PC-3 (cell line): ENCODE data around the gene FEM1A.
"Not testable (repeated sequence)": the region's sequence is repeated elsewhere in the genome, so short reads cannot be mapped to it uniquely, and the experiment has no call there.

Experiments
- EZH2phosphoT487 ChIP-seq: fragments of 300-600 bp; sonication (generic); IDR thresholded peaks from 2 replicates; pipeline ENCODE4 v1.6.1; 2018; ENCODE audit warnings: mild to moderate bottlenecking, antibody characterized with exemption, low read length, borderline replicate concordance
- TF ChIP-seq, protein P1 (sequence below): fragments of 300-600 bp; sonication (generic); conservative IDR thresholded peaks from 2 replicates; pipeline ENCODE4 v1.5.1; 2017; ENCODE audit warnings: antibody characterized with exemption, low read depth, mild to moderate bottlenecking, low read length

DNA sequence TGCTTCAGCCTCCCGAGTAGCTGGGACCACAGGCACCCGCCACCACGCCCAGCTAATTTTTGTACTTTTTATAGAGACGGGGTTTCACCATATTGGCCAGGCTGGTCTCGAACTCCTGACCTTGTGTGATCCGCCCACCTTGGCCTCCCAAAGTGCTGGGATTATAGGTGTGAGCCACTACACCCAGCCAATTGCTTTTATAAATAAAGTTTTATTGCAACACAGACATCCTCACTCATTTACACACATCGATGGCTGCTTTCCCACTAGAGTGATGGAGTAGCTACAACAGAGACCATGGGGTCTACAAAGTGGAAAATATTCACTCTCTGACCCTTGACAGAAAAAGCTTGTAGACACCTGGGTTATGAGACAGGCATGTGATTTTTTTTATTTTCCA lies 30.8 kb downstream of the FEM1A start:
- TF ChIP-seq, protein P1, sequence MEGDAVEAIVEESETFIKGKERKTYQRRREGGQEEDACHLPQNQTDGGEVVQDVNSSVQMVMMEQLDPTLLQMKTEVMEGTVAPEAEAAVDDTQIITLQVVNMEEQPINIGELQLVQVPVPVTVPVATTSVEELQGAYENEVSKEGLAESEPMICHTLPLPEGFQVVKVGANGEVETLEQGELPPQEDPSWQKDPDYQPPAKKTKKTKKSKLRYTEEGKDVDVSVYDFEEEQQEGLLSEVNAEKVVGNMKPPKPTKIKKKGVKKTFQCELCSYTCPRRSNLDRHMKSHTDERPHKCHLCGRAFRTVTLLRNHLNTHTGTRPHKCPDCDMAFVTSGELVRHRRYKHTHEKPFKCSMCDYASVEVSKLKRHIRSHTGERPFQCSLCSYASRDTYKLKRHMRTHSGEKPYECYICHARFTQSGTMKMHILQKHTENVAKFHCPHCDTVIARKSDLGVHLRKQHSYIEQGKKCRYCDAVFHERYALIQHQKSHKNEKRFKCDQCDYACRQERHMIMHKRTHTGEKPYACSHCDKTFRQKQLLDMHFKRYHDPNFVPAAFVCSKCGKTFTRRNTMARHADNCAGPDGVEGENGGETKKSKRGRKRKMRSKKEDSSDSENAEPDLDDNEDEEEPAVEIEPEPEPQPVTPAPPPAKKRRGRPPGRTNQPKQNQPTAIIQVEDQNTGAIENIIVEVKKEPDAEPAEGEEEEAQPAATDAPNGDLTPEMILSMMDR, result not testable (repeated sequence)
- TF ChIP-seq EZH2phosphoT487, result not testable (repeated sequence)
